NCI-H128 (cell line): ENCODE results near the gene SEPTIN2.
"Not testable (repeated sequence)": the region's sequence is repeated elsewhere in the genome, so short reads cannot be mapped to it uniquely, and the experiment has no call there.

Experiments
- DNase-seq: peaks from one replicate; lab custom pipeline; 2025; ENCODE audit not compliant: unreplicated experiment; lab: John Stamatoyannopoulos, UW

The SEPTIN2 gene

GRCh38 chr2:241349941-241350340, 34.2 kb downstream of the SEPTIN2 start:
- DNase-seq: no peak

DNA sequence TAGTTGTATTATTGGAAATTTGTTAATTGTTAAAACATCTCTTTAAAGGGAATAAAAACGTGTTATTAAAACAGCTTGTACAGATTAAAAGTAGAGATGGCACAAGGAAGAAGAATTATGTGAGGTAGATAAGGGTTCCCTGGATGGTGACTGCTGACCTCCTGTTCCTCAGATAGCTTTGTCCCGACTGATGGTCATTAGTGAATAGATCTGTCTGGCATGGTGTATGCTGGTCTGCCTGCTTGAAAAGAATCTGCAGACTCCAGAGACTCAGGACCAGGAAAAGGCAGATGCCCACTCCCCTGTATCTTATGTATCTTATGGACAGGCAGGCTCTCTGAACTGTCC, 34.8 kb downstream of the SEPTIN2 start:
- no peak for DNase-seq

GRCh38 chr2:241350878-241351639, 35.3 kb downstream of the SEPTIN2 start:
- no peak for DNase-seq

DNA sequence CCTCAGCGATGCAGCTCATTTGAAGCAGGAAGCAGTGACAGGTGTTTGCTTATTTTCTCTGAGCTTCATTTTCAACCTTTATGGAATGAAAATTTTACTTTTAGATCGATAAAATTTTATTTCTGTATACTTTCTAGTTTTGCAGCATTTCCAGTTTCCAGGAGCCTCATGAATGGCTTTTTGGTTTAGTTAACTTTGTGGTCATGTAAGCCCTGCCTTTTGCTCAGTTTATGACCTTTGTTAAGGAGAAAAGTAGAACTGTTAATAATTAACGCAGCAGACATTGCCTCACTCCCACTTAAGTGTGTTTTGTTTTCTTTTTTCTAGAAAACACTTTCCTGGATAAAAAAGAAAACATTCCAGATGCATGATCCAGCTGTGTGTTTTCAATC, 35.9 kb downstream of the SEPTIN2 start:
- DNase-seq: no peak

GRCh38 chr2:241352227-241352626, 36.5 kb downstream of the SEPTIN2 start:
- no peak for DNase-seq

DNA sequence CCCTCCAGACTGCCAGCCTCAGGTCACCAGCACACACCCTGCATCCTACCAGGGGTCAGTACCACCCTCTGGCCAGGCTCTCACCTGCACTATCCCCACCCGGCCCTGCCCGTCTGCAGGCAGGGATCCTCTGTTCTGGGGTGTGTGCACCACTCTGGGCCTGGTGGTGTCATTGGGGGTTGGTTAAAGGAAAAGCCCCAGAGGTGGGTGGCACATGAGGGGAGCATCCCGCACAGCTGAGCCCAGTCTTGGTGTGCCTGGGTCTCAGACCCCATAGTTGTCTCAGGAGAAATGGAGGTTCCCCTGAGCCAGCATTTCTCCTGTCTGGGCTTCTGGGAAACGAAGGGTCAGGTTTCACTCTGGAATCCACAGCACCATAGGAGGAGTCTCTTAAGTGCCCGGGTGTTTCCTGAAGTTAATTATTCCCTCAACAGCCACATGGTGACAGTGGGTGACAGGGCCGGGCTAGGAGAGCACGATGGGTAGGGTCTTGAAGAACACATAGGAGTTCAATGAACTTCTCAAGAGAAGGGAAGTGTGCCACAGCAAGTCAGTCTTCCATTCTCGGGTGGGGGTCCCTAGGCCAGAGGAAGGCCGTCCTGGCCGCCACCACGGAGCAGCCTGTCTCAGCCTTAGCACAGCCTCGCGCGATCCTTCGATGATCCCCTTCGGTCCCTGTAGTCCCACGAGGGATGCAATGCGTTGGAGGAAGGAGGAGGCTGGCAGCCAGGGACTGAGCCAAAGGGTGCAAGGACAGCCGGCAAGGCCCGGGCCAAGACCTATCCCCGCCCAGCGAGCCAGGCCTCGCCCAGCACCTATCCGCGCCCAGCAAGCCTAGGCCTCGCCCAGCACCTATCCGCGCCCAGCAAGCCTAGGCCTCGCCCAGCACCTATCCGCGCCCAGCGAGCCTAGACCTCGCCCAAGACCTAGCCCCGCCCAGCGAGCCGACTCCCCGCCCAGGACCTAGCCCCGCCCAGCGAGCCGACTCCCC, 39.2 kb downstream of the SEPTIN2 start:
- DNase-seq: no peak

- DNase-seq: peak; percentile 91
Observed at GRCh38 chr2:241355983-241356870, 40.5 kb downstream of the SEPTIN2 start, which contains the start of gene FARP2. FARP2 (plus strand) TSS chr2:241356285; CDS start chr2:241373108, 16,823 bp downstream.

GRCh38 chr2:241356871-241357260, 41.1 kb downstream of the SEPTIN2 start:
- DNase-seq: no peak

- no peak for DNase-seq
Observed at GRCh38 chr2:241357531-241357930, 41.8 kb downstream of the SEPTIN2 start.

DNA sequence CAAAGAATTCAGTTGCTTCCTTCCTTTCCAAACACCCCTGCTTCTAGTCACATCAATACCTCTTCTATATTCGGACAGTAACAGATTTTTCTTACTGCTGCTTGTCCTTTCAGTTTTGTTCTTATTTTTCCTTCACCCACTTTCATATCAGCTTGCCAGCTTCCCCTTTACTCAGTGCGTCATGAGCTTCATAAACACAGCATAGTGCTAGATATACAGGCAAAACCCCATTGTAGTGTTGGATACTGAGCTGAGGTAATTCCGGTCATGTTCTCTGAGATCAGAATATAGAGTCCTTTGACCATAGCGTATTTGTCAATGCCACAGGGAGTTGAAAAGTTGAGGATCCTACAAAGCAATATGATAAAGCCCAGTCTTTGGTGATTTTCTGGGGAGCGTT, 42.7 kb downstream of the SEPTIN2 start:
- no peak for DNase-seq

DNA sequence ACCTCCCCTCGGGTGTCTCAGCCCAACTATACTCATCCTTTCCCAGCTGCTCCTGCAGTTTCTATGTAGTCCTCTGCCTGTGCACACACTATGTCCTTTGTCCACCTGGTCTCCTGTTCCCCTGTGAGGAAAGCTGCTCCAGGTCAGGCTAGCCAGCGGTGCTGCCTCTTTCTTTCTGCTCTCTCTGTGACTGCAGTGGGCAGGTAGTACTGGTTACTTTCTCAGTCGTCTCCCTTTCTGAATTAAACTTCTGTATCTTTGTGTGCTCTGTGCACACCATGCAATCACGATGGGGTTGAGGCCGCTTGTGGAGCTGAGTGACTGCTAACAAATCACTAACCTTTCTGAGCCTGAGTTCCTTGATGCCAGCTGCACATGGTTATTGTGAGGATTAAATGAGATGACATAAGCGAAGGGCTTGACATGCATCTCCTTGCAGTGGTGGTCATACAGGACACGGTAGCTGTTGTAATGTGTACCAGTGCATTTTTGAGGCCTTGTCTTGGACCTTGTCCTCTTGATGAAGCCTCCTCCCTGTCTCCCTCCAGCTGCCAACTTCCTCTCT, 43.8 kb downstream of the SEPTIN2 start:
- no peak for DNase-seq

- DNase-seq: no peak
Observed at GRCh38 chr2:241363426-241363825, 47.7 kb downstream of the SEPTIN2 start.

DNA sequence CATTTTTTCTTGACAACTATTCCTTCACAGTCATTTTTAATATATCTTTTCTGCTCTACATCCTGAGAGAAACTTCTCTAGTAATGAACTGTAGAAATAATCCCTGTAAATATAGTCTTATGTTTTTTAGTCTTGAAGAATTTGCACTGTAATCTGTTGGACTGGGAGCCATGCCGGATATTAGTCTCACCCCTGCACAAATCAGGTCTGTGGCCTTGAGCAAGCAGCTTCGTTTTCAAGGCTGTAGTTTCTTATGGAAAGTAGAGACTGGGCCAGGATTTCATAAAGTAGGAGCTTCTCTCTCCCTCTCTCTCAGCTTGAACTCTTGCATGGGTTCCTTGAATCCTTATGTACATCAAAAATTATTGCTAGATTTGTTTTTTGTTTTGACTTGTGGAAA, 49.1 kb downstream of the SEPTIN2 start:
- no peak for DNase-seq

- no peak for DNase-seq
Observed at GRCh38 chr2:241366678-241367077, 51.0 kb downstream of the SEPTIN2 start.

DNA sequence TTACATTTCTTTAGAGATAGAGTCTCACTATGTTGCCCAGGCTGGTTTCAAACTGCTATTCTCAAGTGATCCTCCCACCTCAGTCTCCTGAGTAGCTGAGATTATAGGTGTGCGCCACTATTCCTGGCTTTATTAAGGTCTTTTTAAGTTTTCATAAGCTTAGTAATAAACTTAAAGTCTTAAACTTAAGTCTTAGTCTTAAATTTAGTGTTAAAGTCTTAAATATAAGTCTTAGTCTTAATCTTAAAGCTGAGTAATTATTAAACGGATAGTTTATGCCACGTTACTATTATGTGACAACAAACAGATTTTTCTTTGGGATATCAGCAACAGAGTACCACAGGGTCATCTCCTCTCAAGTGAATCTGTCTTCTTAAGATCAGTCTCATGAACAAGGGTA, 52.9 kb downstream of the SEPTIN2 start:
- DNase-seq: no peak

GRCh38 chr2:241372361-241372992, 56.8 kb downstream of the SEPTIN2 start:
- DNase-seq: no peak

DNA sequence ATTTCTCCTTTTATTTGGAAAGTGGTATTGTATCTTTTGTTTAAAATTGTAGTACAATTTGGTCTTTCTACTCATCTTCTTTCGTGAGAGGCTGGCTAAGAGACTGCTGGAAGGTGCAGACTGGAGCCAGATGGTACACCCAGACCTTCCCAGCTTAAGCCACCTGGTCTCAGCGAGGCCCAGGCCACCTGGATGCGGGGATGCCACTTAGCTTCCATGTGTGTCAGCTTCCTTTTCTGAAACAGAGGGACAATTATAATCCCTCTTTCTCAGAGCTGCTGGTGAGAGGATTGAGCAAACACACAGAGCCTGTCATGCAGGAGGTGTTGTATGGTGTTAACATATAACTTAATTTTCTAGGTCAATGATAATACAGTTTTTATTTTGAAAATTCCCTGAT, 57.7 kb downstream of the SEPTIN2 start:
- DNase-seq: no peak

- DNase-seq: not testable (repeated sequence)
Observed at GRCh38 chr2:241373906-241374305, 58.2 kb downstream of the SEPTIN2 start.

GRCh38 chr2:241375300-241375699, 59.6 kb downstream of the SEPTIN2 start:
- no peak for DNase-seq

- DNase-seq: no peak
Observed at GRCh38 chr2:241376808-241377207, 61.1 kb downstream of the SEPTIN2 start.
